ENCODE results near the gene EMC8.

Gene EMC8

DNA sequence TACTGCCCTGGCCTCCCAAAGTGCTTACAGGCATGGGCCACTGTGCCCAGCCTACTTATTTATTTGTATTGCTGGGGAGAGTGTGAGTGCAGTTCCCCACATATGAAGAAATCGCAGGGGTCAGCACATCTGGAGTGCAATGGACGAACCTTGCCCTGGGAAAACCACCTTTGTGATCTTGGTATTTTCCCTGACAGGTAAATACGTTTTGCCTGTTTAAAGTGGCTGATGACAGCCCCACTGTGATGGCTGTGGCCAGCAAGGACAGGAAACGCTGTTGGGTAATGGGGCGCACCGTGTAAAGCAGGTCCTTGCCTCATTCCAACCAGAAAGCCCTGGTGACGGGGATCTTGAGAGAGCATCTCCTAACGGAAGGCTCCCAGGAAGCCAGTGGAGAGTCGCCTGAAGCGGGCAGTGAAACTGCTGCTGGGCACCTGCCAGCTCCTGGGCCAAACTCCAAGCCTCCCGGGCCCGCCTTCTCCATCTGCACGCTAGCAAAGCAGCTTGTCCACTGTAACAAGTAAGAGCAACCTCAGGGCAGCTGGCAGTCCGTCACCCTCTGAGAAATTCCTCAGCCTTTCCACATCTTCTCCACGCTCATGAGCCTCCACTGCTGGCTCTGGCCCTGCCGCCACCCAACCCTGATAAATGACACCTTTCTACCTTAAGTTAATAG lies 17.5 kb downstream of the EMC8 start:
- DNase-seq = peak; percentile 15

DNA sequence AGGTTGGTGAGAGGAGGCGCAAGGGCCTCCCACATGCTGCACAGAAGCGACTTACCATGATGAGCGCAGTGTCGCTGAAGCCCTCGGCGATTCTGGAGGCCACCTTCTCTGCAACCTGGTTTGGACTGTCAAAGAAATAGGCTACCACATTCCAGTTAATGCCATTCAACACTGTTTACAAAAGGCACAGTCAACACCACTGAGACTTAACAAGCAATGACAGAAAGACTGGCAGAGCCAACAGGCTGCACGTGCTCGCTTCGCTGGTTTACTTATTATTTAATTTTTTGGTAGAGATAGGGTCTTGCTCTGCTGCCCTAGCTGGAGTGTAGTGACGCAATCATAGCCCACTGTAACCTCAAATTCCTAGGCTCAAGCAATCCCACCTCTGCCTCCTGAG lies 18.2 kb downstream of the EMC8 start:
- no peak for DNase-seq

- DNase-seq = no peak
Measured at GRCh38 chr16:85780281-85780680, 19.1 kb downstream of the EMC8 start.

- DNase-seq = no peak
Measured at GRCh38 chr16:85778873-85779272, 20.5 kb downstream of the EMC8 start.

- no peak for DNase-seq
Measured at GRCh38 chr16:85777583-85778310, 21.6 kb downstream of the EMC8 start.

DNA sequence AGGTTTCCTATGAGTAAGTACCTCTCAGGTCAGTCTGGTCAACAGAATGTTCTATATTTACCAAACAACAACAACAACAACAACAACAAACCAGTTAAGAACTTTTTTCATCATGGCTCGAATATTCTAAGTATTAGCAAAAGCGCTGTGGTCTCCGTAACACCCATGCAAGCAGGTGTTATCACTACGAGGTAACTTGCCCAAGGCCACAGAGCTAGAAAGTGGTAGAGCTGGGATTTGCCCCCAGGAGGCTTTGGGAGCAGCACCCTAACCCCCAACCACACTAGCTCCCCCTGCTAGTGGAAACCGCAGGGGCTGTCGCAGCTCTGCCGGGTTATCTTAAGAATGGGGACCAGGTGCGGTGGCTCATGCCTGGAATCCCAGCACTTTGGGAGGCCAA lies 24.5 kb downstream of the EMC8 start:
- no peak for DNase-seq

GRCh38 chr16:85774136-85774535 lies 25.2 kb downstream of the EMC8 start:
- no peak for DNase-seq

GRCh38 chr16:85773044-85773443 lies 26.3 kb downstream of the EMC8 start:
- no peak for DNase-seq

- no peak for DNase-seq
Measured at GRCh38 chr16:85770741-85771140, 28.6 kb downstream of the EMC8 start.

DNA sequence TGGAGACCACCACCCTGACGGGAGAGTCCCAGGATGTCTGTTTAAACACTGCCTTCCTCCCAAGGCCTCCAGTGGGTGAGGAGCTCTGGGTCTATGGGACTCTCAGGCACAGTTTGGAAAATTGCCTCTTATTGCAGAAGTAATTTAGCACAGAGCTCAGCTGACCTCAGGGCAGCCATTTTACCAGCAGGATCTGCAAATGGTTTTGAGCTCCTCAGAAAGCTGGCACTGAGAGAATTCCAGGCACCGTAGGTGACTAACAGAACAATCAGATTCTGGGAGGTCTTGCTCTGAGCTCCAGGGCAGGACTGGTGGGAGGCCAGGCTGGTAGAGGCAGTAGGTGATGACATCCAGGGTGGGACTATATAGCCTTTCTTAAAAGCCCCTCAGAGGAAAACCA lies 31.1 kb downstream of the EMC8 start:
- DNase-seq = no peak

DNA sequence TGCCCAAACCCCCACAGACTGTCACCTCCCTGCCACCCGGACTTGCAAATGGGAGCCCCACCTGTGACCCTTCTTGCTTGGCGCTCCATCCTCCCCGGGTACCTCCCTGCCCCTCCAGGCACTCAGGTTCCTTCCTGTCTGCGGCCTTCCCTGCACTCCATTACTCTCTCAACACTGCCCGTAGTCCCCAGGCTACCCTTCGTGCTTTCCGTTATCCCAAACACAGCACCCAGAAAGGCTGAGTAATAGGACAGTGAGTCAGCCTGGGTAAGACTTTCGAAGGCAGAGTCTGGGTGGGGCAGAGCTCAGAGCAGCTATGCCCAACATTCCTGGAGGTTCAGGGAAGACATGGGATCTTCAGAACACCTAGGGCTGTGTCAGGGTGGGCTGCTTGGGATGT lies 31.8 kb downstream of the EMC8 start:
- DNase-seq = no peak

DNA sequence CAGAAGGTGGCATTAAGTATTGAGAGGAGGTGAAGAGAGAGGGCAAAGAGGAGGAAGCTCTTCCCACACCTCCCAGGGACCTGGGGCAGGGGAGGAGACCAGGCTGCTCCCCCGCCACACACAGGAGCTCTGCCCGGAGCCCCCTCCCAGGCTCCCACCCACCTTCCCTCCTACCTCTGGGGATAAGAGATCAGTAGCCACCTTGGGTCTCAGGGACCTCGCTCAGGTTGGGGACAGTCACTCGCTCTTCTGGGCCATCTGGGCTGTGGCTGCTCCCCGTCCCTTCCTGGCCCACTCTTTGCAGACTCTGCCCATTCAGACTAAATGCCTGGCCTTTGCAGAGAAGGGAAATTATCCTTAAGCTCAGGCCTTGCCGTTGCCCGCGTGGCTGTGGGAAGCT lies 33.6 kb downstream of the EMC8 start:
- no peak for DNase-seq

GRCh38 chr16:85765211-85765610 lies 34.1 kb downstream of the EMC8 start:
- no peak for DNase-seq

GRCh38 chr16:85763616-85764015 lies 35.7 kb downstream of the EMC8 start:
- no peak for DNase-seq

DNA sequence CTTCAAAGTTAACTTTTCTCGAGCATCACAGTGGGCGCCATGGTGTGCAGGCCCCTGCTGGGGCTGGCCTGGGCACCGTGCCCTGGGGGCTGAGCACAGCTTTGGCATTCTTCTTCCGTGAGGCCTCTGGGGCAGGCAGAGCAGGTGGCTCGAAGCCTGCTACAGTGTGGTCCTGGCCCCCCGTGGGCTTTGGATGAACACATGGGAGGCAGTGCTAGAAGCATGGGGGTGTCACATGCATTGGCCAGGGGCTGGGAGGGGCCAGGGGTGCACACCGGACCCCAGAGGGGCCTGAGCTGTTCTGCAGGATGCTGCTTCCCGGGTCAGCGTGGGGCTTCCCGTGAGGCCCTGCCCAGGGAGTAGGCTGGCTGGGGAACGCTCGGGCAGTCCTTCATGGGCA lies 36.4 kb downstream of the EMC8 start:
- no peak for DNase-seq

GRCh38 chr16:85761861-85762260 lies 37.5 kb downstream of the EMC8 start:
- no peak for DNase-seq

DNA sequence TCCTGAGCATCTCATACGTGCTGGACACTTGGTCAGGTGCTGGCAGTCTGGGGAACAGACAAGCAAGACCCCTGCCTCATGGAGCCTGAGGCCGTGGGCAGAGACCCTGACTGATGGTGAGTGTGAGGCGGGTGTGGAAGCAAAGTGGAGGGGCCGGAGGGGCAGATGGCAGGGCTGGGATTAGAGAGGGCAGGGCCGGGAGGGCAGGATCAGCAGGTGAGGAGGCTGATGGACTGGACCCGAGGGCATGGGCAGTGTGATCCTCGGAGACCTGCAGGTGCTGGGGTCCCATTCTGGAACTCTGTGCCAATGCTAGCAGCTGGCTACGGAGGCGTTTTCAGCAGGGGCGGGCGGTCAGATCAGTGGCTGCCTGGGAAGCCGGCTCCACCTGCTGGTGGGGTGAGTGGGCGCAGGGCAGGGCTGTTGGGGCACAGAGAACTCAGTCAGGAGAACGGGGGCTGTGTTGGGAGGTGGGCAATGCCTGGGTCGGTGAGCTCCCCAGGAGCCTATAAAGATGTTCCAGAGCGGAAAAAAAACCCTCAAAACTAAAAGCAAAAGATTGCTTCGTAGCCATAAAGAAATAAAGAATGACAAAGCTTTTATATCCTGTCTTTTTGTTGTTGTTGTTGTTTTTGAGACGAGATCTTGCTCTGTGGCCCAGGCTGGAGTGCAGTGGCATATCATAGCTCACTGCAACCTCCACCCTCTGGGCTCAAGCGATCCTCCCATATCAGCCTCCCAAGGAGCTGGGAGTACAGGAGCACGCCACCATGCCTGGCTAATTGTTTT lies 39.5 kb downstream of the EMC8 start:
- peak; percentile 53 for DNase-seq

DNA sequence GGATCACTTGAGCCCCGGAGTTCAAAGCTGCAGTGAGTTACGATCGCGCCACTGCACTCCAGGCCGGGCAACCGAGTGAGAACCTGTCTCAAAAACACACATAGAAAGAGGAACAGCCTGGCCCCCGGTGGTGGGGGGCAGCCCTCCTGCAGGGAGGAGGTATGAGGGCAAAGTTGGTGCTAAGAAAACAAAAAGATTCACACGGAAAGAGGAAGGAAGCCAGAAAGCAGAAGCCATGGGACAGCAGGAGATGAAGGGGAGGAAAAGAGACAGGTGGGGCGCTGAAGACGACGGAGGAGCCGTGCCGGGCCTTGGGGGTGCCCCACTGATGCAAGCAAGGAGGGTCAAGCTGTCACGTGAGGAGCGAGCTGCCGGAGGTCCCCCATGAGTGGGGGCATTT lies 40.2 kb downstream of the EMC8 start:
- no peak for DNase-seq

- peak; percentile 17 for DNase-seq
Measured at GRCh38 chr16:85757341-85757822, 42.0 kb downstream of the EMC8 start.

DNA sequence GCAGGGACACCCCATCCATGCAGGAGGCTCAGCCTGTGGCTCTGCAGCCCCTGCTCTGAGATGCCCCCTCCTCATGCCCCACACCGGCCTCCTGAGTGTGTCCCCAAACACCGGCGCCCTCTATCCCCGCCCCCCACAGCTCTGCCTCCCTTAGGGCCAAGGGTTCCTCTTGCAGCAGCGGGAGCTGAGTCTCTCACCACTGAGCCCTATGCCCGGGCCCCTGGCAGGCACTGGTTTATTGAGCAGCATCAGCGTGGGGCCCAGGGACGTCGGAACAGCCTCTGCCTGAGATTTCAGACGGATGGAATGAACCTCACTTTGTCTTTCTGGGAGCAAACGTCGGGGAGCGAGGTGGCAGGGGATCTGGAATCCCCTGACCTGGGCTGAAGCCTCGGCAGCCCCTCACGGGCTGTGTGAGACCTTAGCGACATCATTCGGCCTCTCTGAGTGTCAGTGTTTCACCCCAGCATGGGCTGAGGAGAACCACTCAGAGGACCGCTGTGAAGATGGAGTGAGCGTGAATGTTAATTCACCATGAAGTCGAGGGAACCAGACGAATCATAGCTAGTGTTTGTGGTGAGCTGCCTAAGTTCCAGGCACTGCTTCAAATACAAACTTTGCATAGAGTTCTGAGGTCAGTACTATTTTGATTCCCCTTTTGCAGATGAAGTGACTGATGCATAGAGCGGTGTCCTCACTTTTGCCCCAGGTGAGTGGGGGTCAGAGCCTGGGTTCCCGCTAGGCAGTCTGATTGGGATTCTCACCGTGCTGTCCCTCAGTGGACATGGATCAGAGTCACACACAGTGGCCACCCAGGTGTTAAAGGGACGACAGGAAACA lies 43.2 kb downstream of the EMC8 start:
- DNase-seq = no peak

GRCh38 chr16:85754413-85754812 lies 44.9 kb downstream of the EMC8 start:
- peak; percentile 20 for DNase-seq

DNA sequence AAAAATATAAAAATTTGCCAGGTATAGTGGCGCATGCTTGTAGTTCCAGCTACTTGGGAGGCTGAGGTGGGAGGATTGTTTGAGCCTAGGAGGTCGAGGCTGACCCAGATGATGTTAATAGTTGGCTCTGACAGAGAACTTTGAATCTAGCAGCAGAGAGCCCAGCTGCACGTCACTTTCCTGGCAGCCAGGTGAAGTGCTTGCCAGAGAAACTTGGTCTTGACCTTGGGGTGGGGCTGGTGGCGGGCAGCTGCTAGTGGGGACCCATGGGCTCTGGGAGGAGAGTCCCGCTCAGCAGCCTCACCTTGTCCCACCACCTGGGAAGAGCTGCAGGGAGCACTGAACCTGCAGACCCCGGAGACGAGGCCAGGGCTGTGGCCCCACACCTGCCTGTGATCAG lies 45.4 kb downstream of the EMC8 start:
- no peak for DNase-seq

- DNase-seq = no peak
Measured at GRCh38 chr16:85753559-85753958, 45.8 kb downstream of the EMC8 start.

All from NCI-H2171 treated with DMSO at 0.1 percent for 48 hours (cell line).